GM18861 (cell line): Measurements from ENCODE around the gene GRM8.
"Not testable (repeated sequence)": the region's sequence is repeated elsewhere in the genome, so short reads cannot be mapped to it uniquely, and the experiment has no call there.

Experiments
- ATAC-seq: cut with Tn5 transposase; IDR thresholded peaks from one replicate; pipeline ENCODE4 v1.9.1; 2021; ENCODE audit not compliant: unreplicated experiment

Gene GRM8

DNA sequence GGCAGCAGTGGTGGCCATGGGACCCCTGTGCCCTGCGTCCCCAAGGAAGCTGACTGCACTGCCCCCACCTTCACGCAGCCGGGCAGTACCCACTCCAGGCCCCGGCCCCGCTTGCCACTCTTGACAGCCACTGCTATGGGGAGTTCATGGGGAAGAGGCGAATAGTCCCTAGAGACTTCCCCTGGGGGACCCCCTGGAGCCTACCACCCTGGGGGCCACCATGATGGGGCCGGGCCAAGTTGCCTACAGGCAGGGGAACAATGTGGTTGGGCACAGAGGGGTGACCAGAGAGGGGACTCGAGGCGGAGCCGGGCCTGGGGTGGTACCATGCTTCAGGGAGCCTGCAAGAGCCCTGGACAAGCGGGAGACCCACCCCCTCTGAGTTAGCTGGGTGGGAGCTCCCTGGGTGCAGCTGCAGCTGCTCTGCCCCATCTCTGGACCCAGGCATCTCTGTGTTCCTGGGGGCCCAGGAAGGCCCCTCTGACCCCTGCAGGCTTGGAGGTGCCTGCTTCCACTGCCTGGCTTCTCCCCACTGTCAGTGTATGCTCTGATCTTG is 567.6 kb downstream of the GRM8 start:
- ATAC-seq, result no peak

DNA sequence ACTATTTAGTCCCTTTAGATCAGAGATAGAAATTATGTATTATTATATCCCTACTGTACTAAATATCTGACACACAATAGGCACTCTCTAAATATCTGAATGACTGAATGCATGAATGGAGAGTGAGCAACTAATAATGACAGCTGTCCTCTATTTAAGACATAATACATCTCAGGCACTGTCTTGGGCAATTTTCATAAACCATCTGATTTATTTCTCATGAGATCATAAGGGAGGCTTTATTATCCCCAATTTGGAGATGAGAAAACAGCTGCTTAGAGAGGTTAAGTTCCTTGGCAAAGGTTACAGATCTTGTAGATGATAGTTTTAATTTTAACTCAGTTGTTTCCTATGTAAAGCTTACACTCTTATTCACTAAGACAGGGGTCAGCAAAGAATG is 570.6 kb downstream of the GRM8 start:
- no peak for ATAC-seq

DNA sequence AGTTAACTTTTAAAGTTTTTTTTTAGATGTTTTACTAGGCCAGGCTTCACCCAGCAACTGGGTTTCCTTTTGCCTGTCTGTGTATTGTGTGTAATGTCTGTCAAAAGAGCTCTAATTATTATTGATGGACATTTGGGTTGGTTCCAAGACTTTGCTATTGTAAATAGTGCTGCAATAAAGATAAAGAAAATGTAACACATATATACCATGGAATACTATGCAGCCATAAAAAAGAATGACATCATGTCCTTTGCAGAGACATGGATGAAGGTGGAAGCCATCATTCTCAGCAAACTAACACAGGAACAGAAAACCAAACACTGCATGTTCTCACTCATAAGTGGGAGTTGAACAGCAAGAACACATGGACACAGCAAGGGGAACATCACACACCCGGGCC is 584.0 kb downstream of the GRM8 start:
- not testable (repeated sequence) for ATAC-seq

DNA sequence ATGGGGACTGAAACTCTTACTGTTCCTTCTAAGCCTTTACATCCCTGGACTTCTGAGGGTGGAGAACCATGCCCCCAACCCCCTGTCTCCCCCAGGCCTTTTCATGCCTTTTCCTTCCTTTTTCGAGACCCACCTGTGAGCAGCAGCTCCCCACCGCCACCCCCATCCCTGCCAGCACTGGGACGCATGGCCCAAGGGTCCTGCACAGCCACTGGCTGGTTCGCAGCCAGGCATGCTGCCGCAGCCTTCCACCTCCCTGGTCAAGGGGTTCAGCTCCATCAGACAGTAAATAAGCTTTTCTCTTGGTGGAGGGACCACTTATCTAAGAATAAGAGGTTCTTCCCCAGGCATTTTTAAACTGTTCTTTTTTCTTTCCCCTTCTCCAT is 584.4 kb downstream of the GRM8 start:
- no peak for ATAC-seq

DNA sequence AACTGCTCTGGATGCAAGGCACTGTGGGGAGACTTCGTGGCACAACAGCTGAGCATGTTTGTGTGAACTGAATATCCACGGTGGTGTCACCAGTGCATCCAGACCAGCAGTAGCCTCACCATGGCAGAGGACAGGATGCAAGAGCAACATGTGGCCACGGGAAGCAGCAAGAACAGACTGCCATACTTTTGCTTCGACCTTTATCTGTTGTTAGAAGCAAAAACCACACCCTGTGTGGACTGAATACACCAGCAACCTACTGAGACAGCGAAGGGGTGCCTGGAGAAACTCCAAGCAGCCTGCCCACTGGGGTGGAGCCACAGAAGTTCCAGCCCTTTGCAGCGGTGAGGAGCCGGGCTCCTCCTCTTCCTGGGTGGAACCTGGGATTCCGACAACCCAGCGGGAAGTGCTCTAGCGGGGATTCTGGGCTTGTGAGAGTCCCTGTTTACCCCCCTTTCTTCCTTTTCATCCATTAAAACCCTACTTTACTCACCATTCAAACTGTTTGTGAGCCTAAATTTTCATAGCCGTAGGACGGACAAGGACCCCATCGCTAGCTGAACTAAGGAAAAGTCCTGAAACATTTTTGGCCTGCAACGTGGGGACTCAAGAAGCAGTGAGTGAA is 584.9 kb downstream of the GRM8 start:
- ATAC-seq, result no peak

DNA sequence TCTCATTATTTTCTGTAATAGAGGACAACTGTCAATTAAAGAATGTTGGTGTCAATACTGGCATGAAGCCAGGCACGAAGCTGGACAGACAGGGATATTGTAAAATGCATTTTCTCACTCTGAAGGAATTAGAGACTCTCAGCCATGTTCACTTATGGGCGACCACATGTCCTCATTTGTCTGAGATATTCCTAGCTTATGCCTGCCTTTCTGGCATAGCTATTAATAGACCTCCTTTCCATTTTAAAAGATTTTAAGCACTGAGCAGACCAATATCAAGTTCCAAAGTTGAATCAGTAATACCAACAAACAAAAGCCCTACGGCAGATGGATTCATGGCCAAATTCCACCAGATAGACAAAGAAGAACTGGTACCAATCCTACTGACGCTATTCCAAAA is 589.9 kb downstream of the GRM8 start:
- ATAC-seq, result no peak

DNA sequence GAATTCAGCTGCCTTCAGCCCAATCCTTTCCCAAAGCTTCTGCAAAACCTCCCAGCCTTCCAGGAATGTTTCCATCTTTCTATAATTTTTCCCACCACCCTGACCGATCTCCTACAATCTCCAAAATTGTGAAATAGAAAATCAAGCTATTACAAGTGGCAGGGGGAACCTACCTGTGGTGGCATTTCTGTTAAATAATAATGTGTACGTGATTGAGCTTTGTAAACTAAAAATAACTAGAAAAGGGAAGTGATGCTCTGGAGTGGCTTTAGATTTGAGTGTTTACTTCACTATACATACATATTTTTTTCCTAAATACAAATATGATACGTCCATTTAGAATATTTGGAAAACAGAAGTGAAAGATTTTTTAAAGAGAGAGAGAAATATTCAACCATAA is 593.6 kb downstream of the GRM8 start:
- peak; percentile 73 for ATAC-seq

DNA sequence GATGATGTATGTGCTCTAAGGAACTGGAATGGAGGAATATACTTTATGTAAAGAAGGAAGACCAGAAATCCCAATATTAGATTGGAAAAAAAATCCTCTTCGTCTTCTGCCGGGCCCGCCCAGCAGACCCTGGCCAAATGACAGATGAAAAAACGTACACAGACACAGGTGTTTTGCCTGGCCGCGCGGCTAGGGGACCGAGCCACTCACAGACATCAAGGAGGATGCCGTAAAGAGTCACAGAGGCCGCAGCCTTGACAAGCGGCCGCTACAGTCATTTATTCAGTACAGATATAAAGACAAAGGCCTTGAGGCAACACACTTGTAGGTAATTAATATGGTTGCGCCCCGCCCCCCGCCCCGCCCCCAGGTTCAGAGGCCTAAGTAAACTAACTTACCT is 594.1 kb downstream of the GRM8 start:
- ATAC-seq, result no peak

DNA sequence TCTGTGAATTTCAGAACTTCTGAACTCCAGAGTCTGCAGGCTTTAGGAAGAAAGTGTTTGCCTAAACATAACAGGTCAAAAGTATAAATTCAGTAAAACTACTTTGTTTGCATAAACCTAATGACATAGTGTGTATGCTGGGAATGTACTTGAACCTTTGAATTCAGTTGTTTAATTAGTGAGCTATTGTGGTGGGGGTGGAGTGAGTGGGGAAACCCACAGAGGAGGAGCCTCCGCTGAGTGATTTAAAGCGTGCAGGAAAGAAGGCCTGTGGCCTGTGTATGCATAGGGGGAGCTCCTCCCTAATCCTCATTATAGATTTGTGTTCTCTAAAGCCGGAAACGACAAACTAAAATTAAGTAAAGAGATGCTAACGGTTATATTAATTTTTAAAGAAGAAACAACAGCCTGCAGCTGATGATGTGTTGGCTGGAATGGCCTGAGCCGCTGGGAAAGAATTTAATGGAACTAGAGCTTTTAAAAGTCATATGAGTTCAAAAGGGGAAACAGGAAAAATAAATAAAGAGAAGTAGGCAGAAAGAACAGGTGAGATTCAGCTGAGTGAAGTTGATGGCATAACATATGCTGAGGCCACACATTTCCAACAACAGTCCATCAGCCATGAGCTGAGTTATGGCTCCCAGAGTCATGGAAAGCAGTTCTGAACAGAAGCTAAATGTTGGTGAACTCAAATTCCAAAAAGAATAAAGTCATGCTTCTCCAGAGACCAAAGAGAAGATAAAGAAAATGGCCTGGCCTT is 595.0 kb downstream of the GRM8 start:
- ATAC-seq, result peak; percentile 89

DNA sequence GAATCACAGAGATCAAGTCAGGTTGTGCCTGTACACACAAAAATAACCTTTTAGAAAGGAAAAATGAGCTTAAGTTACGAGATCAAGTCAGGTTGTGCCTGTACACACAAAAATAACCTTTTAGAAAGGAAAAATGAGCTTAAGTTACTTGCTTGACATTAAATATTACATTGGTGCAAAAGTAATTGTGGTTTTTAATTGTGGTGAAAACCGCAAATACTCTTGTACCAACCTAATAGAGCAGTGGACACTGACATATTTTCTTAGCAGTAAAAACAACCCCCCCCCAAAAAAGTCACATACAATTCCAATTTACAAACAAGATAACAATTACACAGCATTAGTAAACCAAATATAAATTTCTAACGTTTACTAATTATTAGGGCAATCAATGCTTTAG is 595.6 kb downstream of the GRM8 start:
- no peak for ATAC-seq

DNA sequence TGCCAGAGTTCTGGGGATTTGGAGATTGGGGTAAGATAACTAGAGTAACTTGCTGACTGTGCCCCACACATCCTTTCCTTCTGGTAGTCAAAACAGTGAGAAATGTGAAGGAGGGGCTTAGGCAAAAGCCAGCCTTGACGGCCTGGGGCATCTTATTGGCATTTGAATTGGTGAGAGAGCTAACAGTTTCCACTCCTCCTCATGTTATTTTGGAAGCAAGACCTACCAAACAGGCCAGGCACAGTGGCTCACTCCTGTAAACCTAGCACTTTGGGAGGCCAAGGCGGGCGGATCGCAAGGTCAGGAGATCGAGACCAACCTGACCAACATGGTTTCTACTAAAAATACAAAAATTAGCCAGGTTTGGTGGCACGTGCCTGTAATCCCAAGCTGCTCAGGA is 596.6 kb downstream of the GRM8 start:
- ATAC-seq, result no peak

DNA sequence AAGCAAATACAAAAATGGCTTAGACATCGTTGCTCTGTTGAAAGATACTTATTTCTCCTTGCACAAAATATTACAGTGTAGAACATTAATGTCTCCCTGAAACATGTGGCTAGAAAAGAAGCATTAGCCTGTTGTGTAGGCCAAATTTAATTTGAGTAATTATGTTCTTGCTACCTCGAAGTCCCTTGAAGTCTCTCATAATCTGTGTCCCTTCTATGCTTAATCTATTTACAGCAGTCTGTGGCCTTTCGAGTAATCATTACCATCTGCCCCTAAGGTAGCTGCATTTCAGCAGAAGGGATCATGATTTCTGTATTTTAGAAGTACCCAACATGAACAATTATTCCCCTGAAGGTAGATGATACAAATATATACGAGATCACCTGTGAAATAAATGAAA is 615.2 kb downstream of the GRM8 start:
- no peak for ATAC-seq

DNA sequence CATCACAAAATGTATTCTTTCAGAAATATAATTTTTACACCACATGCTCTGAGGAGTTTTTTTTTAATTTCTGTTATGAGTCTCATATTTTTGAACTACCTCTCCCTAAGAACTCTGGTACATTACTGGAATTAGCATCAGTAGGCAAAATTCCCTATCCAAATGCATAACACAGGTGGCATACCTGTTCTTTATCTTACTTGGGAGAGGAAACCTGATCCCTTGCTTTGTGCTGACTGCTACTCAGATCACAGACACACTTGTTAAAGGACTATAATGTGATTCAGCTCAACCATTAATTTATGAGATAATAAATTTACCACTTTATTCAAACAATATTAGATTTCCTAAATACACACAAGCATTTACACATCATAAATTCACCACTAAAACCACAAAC is 617.2 kb downstream of the GRM8 start:
- no peak for ATAC-seq

DNA sequence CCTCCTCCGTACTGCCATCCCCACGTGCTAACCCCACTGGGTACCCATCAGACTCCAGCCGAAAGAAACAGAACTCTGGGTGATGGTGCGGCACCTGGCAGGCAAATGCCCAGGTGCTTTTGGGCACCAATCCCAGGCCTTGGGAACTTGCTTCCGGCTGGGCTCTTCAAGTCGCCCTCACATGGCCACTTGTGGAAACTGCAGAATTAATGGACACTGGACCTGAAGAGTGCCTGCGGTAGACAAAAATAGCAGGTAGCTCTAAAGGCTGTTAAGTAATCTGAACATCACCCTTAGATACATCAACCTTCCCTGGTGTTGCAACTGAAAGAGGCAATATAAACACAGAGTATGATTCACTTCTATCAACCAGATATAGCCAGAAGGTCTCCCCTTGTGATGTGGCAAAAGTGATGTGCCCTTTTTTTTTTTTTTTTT is 644.4 kb downstream of the GRM8 start:
- no peak for ATAC-seq

DNA sequence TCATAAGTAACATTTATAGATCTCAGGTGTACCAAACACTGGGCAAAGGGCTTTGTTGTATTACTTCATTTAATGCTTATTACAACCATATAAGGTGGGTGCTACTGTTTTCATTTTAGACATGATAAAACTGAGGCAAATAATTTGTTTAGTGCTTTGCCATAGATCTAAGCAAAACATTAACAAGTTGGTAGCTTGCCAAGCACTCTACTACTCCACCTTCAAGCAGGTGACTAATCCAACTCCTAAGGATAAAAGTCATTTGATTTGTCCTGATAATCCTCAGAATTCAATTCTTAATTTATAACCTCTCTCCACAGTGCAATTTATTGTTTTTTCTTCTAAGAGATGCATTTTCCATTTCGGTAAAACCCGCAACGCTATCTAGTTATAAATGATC is 646.4 kb downstream of the GRM8 start:
- no peak for ATAC-seq

DNA sequence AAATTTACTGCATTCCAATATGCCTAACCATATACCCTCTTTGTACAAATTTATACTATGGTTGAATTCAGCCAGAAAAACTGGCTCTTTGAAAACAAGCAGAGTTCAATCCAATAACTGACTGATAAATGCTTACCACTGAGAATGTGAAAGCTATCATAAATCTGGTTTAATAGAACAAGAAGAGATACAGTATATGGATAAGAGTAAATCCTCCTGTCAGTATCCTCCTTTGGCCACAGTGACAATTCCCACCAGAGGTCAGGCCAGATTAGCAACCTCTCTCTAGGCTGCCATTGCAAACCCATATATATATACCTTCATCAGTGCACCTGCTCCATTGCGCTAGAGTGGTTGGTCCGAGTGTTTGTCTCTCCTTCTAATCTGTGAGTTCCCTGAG is 647.2 kb downstream of the GRM8 start:
- no peak for ATAC-seq

DNA sequence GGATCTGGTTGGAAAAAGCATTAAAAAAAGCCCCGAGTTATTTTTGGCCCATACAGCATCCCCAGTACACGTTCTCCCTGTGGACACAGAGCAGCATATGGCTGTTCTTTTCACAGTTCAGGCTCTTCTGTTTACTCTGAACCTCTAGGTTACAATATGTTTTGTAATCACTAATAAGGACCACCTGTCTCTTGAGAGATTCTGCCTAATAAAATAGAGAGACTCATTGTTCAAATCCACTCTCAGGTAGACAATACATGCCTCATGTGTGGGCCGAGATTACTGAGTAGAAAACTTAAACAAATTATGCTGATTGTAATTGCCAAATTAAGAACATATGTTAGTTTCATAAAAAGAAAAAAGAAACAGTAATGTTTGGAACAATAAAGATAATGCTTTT is 647.7 kb downstream of the GRM8 start:
- no peak for ATAC-seq

DNA sequence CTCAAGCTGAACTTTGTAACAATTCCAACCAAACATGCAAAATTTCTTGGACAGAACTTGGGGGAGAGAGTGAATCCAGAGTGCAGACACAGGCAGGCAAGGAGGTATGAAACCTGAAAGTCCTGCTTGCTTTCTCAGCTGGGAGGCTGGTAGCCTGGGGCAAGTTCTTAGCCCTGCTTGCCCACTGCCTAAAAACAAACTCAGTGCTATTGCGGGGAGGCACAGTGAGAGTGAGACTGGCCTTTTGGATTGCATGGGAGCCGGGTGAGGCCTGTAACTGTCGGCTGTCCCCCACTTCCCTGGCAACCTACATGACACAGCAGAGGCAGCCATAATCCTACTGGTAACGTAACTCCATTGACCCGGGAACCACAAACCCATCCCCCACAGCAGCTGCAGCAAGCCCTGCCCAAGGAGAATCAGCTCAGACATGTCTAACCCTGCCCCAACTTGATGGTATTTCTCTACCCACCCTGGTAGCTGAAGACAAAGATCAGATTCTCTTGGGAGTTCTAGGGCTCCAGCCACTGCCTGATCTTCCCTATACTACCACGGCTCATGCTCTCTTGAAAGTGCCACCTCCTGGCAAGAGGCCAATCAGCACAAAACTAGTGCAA is 663.6 kb downstream of the GRM8 start:
- no peak for ATAC-seq

DNA sequence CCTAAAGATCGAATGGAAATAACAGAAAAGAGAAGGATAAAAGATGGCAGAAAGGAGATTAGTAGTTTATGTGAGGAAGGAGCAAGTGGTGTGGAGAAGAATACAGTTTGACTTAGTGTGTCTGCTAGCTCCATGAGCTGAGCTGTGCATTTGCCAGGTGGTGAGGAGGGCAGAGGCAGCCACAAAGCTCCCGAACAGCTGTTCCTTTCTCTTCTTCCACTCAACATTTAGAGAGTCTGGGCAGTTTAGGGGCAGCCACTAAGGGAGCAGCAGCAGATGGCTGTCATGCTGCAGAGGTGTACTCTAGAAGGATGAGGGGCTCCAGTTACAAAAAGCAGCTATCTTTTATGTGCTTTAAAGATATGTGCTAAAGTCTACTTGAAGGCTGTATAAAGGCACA is 674.4 kb downstream of the GRM8 start:
- ATAC-seq, result no peak

DNA sequence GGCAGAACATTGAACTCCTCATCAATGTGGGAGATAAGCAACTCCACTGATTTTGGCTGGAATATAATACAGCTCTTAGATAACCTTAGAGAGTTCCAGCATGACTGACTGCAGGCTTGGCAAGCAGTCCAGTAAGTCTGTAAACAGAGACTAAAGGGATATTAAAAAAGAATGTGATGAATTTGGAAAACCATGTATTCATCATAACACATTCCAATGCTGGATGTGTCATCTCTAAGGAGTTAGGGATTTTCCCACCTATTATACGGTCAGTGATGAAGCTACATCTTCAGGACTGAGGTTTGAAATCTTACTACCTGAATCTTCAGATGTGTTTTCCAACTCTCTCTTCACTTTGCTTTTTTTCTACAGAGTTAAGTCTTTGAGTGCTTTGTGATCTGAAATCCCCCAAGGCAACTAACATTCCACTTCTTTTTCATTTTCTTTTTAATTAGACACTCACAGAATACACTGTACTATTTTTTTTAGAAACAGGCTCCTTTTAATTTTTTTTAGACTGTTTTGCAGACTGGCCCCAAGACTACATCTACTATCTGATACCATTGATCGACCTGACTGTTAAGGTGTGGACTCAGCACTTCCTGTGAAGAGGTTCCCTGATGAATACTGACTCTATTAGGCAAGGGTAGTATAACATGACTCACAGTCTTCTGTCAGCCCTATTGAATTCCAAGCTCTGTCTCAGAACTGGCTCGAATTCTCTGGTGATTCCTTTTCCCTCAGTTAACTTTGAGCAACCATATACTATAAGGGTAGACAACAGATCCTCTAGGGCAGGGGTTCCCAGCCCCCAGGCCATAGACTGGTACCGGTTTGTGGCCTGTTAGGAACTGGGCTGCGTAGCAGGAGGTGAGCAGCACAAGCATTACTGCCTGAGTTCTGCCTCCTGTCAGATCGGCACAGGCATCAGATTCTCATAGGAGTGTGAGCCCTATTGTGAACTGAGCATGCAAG is 678.2 kb downstream of the GRM8 start:
- ATAC-seq, result no peak

DNA sequence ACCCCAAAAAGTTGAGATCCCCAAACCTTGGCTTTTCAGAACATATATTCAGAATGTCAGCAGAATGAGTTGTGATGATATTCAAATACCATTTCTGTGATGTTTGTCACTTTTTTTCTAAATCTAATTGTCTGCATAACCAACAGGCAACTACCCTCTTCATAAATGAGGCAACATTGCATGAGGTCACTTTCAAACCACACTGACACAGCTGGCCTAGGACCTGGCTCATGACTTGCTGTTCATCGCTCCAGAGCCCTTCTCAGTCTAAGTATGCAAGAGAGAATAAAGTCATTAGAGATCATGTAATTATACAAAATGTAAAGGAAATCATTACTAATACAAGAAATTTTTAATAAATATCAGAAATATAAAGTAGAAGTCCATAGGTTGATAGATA is 681.9 kb downstream of the GRM8 start:
- ATAC-seq, result no peak
